ENCODE data around the gene YY1. TPM values are rescaled to one million over a fixed set of nuclear protein-coding genes. Genes with fewer than 3 reads are reported as not detected.
"Not testable (repeated sequence)": the region's sequence is repeated elsewhere in the genome, so short reads cannot be mapped to it uniquely, and the experiment has no call there.

Gene YY1
- total RNA-seq, 1 donor from 2014 or later = 87.5 TPM

- H3K27ac Mint-ChIP-seq (ENCODE audit: unreplicated experiment) = no peak overlapping the region
- Histone ChIP-seq H3K4me2 (ENCODE audit: low read length) (no peak overlapping the region), H3K9ac (ENCODE audit: low read length) (no peak overlapping the region), H3K27ac (ENCODE audit: low read depth, low read length) (no peak overlapping the region), H2AFZ (ENCODE audit: low read depth, low read length) (no peak overlapping the region), H3K27me3 (ENCODE audit: insufficient read depth, low read length) (no peaks in the 10 kb centered on the region), H4K20me1 (ENCODE audit: insufficient read depth, low read length) (peaks cover 53% of the 10 kb centered on the region), H3K4me1 (ENCODE audit: insufficient read depth, low read length) (peaks cover 18% of the 10 kb centered on the region), H3K79me2 (ENCODE audit: insufficient read depth, low read length) (peaks cover 47% of the 10 kb centered on the region), H3K4me3 (ENCODE audit: insufficient read depth, low read depth, low read length) (no peak overlapping the region), H3K36me3 (ENCODE audit: insufficient read depth, low read length) (no peaks in the 10 kb centered on the region), H3K9me3 (ENCODE audit: insufficient read depth, low read depth, low read length) (no peaks in the 10 kb centered on the region)
- H3K4me1 Mint-ChIP-seq (ENCODE audit: low read depth, unreplicated experiment) = peaks cover 46% of the 10 kb centered on the region
- no peak overlapping the region for H3K4me3 Mint-ChIP-seq (ENCODE audit: unreplicated experiment)
- FAIRE-seq (no peak), DNase-seq (ENCODE audit: low read depth) (no peak)
- no peaks in the 10 kb centered on the region for H3K27me3 Mint-ChIP-seq (ENCODE audit: low read depth, unreplicated experiment)
- no peaks in the 10 kb centered on the region for H3K9me3 Mint-ChIP-seq (ENCODE audit: unreplicated experiment)
- peaks cover 6% of the 10 kb centered on the region for H3K36me3 Mint-ChIP-seq (ENCODE audit: low read depth, unreplicated experiment)
- TF ChIP-seq EZH2 (IDR thresholded peaks at IDR 0.05; ENCODE audit: insufficient read depth, low read length) (no peak), CTCF (IDR thresholded peaks at IDR 0.05; ENCODE audit: insufficient read depth, low read depth, low read length) (no peak)
Observed at GRCh38 chr14:100282766-100283419, 43.9 kb downstream of the YY1 start.

DNA sequence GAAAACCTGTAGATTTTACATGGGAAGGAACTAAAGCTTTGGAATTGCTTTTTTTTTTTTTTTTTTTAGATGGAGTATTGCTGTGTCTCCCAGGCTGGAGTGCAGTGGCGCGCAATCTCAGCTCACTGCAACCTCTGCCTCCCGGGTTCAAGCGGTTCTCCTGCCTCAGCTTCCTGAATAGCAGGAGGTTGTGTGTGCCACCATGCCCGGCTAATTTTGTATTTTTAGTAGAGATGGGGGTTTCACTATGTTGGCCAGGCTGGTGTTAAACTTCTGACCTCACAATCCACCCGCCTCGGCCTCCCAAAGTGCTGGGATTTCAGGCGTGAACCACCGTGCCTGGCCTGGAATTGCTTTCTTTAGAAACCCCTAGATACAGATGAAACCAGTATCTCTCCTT lies 44.5 kb downstream of the YY1 start:
- not testable (repeated sequence) for H2AFZ ChIP-seq (ENCODE audit: low read depth, low read length); FAIRE-seq; H3K27ac ChIP-seq (ENCODE audit: low read depth, low read length); H3K36me3 Mint-ChIP-seq (ENCODE audit: low read depth, unreplicated experiment); H3K4me3 ChIP-seq (ENCODE audit: insufficient read depth, low read depth, low read length); H3K27ac Mint-ChIP-seq (ENCODE audit: unreplicated experiment); H3K4me3 Mint-ChIP-seq (ENCODE audit: unreplicated experiment); H3K9me3 ChIP-seq (ENCODE audit: insufficient read depth, low read depth, low read length); H3K36me3 ChIP-seq (ENCODE audit: insufficient read depth, low read length); H3K4me2 ChIP-seq (ENCODE audit: low read length); H3K27me3 Mint-ChIP-seq (ENCODE audit: low read depth, unreplicated experiment); H3K9ac ChIP-seq (ENCODE audit: low read length); H3K9me3 Mint-ChIP-seq (ENCODE audit: unreplicated experiment); DNase-seq (ENCODE audit: low read depth); H3K27me3 ChIP-seq (ENCODE audit: insufficient read depth, low read length)
- Histone ChIP-seq H3K79me2 (ENCODE audit: insufficient read depth, low read length) (peaks cover 43% of the 10 kb centered on the region), H4K20me1 (ENCODE audit: insufficient read depth, low read length) (peaks cover 49% of the 10 kb centered on the region), H3K4me1 (ENCODE audit: insufficient read depth, low read length) (peaks cover 15% of the 10 kb centered on the region)
- peaks cover 43% of the 10 kb centered on the region for H3K4me1 Mint-ChIP-seq (ENCODE audit: low read depth, unreplicated experiment)

GRCh38 chr14:100283984-100284881 lies 45.3 kb downstream of the YY1 start:
- Mint-ChIP-seq H3K4me3 (ENCODE audit: unreplicated experiment) (peak overlapping the region; percentile 62), H3K36me3 (ENCODE audit: low read depth, unreplicated experiment) (peaks cover 6% of the 10 kb centered on the region), H3K9me3 (ENCODE audit: unreplicated experiment) (no peaks in the 10 kb centered on the region), H3K27me3 (ENCODE audit: low read depth, unreplicated experiment) (no peaks in the 10 kb centered on the region), H3K27ac (ENCODE audit: unreplicated experiment) (peak overlapping the region; percentile 18), H3K4me1 (ENCODE audit: low read depth, unreplicated experiment) (peaks cover 35% of the 10 kb centered on the region)
- no peaks in the 10 kb centered on the region for H3K27me3 ChIP-seq (ENCODE audit: insufficient read depth, low read length)
- H3K36me3 ChIP-seq (ENCODE audit: insufficient read depth, low read length) = no peaks in the 10 kb centered on the region
- peaks cover 47% of the 10 kb centered on the region for H4K20me1 ChIP-seq (ENCODE audit: insufficient read depth, low read length)
- TF ChIP-seq EZH2 (IDR thresholded peaks at IDR 0.05; ENCODE audit: insufficient read depth, low read length) (no peak), CTCF (IDR thresholded peaks at IDR 0.05; ENCODE audit: insufficient read depth, low read depth, low read length) (no peak)
- H3K4me1 ChIP-seq (ENCODE audit: insufficient read depth, low read length) = peaks cover 7% of the 10 kb centered on the region
- H3K4me2 ChIP-seq (ENCODE audit: low read length) = peak overlapping the region; percentile 94
- peak overlapping the region; percentile 88 for H3K9ac ChIP-seq (ENCODE audit: low read length)
- no peak overlapping the region for H3K27ac ChIP-seq (ENCODE audit: low read depth, low read length)
- peaks cover 35% of the 10 kb centered on the region for H3K79me2 ChIP-seq (ENCODE audit: insufficient read depth, low read length)
- H3K9me3 ChIP-seq (ENCODE audit: insufficient read depth, low read depth, low read length) = no peaks in the 10 kb centered on the region
- no peak overlapping the region for H3K4me3 ChIP-seq (ENCODE audit: insufficient read depth, low read depth, low read length)
- DNase-seq (ENCODE audit: low read depth) (no peak), FAIRE-seq (no peak)
- H2AFZ ChIP-seq (ENCODE audit: low read depth, low read length) = no peak overlapping the region

Data from astrocyte (in vitro differentiated cells and primary cell).